A549 treated with GW870086 at 1 μM for 4 hours (cell line): ENCODE results near the gene NCAPD3. TPM values are rescaled to one million over a fixed set of nuclear protein-coding genes. Genes with fewer than 3 reads are reported as not detected.

Source experiments
- total RNA-seq: library from RNA; stranded (reverse); fragments of 200-300 nt; extraction: Qiagen RNA extraction; gene quantifications from 5 replicates; pipeline ENCODE4 v1.2.3, GENCODE V29; 2022; ENCODE audit warnings: low read depth

Gene NCAPD3, protein sequence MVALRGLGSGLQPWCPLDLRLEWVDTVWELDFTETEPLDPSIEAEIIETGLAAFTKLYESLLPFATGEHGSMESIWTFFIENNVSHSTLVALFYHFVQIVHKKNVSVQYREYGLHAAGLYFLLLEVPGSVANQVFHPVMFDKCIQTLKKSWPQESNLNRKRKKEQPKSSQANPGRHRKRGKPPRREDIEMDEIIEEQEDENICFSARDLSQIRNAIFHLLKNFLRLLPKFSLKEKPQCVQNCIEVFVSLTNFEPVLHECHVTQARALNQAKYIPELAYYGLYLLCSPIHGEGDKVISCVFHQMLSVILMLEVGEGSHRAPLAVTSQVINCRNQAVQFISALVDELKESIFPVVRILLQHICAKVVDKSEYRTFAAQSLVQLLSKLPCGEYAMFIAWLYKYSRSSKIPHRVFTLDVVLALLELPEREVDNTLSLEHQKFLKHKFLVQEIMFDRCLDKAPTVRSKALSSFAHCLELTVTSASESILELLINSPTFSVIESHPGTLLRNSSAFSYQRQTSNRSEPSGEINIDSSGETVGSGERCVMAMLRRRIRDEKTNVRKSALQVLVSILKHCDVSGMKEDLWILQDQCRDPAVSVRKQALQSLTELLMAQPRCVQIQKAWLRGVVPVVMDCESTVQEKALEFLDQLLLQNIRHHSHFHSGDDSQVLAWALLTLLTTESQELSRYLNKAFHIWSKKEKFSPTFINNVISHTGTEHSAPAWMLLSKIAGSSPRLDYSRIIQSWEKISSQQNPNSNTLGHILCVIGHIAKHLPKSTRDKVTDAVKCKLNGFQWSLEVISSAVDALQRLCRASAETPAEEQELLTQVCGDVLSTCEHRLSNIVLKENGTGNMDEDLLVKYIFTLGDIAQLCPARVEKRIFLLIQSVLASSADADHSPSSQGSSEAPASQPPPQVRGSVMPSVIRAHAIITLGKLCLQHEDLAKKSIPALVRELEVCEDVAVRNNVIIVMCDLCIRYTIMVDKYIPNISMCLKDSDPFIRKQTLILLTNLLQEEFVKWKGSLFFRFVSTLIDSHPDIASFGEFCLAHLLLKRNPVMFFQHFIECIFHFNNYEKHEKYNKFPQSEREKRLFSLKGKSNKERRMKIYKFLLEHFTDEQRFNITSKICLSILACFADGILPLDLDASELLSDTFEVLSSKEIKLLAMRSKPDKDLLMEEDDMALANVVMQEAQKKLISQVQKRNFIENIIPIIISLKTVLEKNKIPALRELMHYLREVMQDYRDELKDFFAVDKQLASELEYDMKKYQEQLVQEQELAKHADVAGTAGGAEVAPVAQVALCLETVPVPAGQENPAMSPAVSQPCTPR (N-terminal part only)
- total RNA-seq: 20.4 to 25.5 TPM (median 22.9 TPM) in 5 replicates

DNA sequence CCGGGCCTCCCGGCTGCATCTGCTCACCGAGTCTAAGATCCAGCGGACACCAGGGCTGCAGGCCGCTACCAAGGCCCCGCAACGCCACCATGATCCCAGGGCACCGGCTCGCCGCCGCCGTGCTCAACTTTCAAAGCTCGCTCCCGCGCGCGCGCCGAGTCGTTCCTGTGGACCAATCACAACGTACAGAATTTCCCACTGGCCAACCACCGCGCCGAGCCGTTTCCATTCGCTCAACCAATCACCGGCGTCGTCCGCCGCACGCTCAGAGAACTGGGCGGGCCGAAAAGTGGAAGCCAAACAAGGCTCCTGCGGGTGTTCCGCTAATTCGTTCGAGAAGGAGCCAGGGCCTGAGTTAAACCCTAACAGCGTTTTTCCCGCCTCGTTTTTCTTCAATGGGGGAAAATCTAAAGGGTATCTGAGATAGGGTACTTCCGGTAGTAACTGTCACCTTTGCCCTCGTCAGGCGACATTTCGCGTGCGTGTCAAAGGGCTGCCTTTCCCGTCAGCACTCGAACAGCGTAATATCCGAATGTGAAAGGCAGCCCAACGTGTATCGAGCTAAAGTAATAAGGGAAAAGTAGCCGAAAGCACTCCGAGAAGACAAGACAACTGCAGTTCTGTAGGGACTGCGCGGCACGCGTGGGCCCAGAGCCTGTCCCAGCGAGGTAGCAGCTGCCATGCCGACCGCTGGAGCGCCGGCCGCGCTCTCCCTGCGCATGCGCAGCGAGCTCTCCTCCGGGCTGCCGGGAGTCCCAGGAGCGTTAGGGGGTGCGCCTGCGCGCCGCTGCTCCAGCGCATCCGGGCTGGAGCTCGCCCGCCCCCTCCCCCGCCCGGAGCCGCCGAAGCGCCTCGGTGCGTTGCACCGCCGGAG is at the start of gene NCAPD3, which contains the start of gene VPS26B:
Gene NCAPD3, minus strand, starts transcription at position 132 of the 874 bp plus-strand sequence. Its CDS starts 41 bp downstream, at position 91.
Gene VPS26B, plus strand, starts transcription at position 836 of the 874 bp plus-strand sequence. CDS start 452 bp downstream, outside the sequence.

GRCh38 chr11:134253188-134253993 is 29.6 kb upstream of the NCAPD3 start, which contains the start of the genes ACAD8 and THYN1:
ACAD8 (plus strand) TSS chr11:134253568; CDS start chr11:134253601, 33 bp downstream.
THYN1 (minus strand) TSS chr11:134253352; CDS start chr11:134252882, 470 bp downstream.

Other genes starting within 250 kb of the NCAPD3 start
- gene JAM3, start 154.9 kb downstream of the NCAPD3 start, total RNA-seq: 3.5 to 4.7 TPM (median 4.0 TPM) in 5 replicates
- gene VPS26B, start 704 bp upstream of the NCAPD3 start, total RNA-seq: 17.8 to 22.2 TPM (median 20.3 TPM) in 5 replicates
- gene THYN1, start 29.4 kb upstream of the NCAPD3 start, total RNA-seq: 16.5 to 17.8 TPM (median 17.2 TPM) in 5 replicates
- gene ACAD8, start 29.6 kb upstream of the NCAPD3 start, total RNA-seq: 7.5 to 9.4 TPM (median 9.2 TPM) in 5 replicates
- 0.05 TPM in 1 of 5 replicates, not detected in the others for gene GLB1L3, start 52.4 kb upstream of the NCAPD3 start, total RNA-seq
- gene GLB1L2, start 108.0 kb upstream of the NCAPD3 start, total RNA-seq: 1.4 to 2.3 TPM (median 2.0 TPM) in 5 replicates
- 0.03 TPM in 1 of 5 replicates, not detected in the others for gene B3GAT1, start 188.3 kb upstream of the NCAPD3 start, total RNA-seq